ENCODE measurements around the gene RUNX3. TPM values are rescaled to one million over a fixed set of nuclear protein-coding genes. Genes with fewer than 3 reads are reported as not detected.

The RUNX3 gene
- total RNA-seq, 1 experiment from 2014 or later, result 8.6 TPM

- no peak for DNase-seq (ENCODE audit: low spot score)
- no peak overlapping the region for H3K27ac ChIP-seq (ENCODE audit: low read depth, low read length, poor library complexity, severe bottlenecking)
- POLR2A ChIA-PET (ENCODE audit: low non-redundant PET), result no interaction called here
- H3K36me3 ChIP-seq (ENCODE audit: insufficient read depth, low read length, poor library complexity, severe bottlenecking), result no peaks in the 10 kb centered on the region
- intact Hi-C loops (cut with micrococcal nuclease; ENCODE audit: unreplicated experiment), result no loop called here
- H3K4me1 ChIP-seq (ENCODE audit: insufficient read depth, low read length, poor library complexity, severe bottlenecking), result no peaks in the 10 kb centered on the region
- H3K27me3 ChIP-seq (replicated peaks; ENCODE audit: insufficient read depth, low read depth, low read length, poor library complexity), result no peaks in the 10 kb centered on the region
- CTCF ChIA-PET, result no interaction called here
- no peaks in the 10 kb centered on the region for H3K9me3 ChIP-seq (ENCODE audit: low read depth, low read length, poor library complexity, severe bottlenecking)
- TF ChIP-seq, protein P1, sequence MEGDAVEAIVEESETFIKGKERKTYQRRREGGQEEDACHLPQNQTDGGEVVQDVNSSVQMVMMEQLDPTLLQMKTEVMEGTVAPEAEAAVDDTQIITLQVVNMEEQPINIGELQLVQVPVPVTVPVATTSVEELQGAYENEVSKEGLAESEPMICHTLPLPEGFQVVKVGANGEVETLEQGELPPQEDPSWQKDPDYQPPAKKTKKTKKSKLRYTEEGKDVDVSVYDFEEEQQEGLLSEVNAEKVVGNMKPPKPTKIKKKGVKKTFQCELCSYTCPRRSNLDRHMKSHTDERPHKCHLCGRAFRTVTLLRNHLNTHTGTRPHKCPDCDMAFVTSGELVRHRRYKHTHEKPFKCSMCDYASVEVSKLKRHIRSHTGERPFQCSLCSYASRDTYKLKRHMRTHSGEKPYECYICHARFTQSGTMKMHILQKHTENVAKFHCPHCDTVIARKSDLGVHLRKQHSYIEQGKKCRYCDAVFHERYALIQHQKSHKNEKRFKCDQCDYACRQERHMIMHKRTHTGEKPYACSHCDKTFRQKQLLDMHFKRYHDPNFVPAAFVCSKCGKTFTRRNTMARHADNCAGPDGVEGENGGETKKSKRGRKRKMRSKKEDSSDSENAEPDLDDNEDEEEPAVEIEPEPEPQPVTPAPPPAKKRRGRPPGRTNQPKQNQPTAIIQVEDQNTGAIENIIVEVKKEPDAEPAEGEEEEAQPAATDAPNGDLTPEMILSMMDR (conservative IDR thresholded peaks at IDR 0.05; ENCODE audit: low read depth, low read length), result no peak
- no peak for TF ChIP-seq EZH2 (IDR thresholded peaks at IDR 0.05; ENCODE audit: borderline replicate concordance, low read depth, low read length, poor library complexity, severe bottlenecking)
- BruUV-seq (replicated peaks), result no TSS peak
- no peak overlapping the region for H3K4me3 ChIP-seq (ENCODE audit: low read depth, low read length, poor library complexity, severe bottlenecking)
Measured at GRCh38 chr1:24870551-24871195, 59.4 kb downstream of the RUNX3 start.

- H3K4me1 ChIP-seq (ENCODE audit: insufficient read depth, low read length, poor library complexity, severe bottlenecking), result no peaks in the 10 kb centered on the region
Measured at GRCh38 chr1:24868016-24868875, 61.8 kb downstream of the RUNX3 start.

DNA sequence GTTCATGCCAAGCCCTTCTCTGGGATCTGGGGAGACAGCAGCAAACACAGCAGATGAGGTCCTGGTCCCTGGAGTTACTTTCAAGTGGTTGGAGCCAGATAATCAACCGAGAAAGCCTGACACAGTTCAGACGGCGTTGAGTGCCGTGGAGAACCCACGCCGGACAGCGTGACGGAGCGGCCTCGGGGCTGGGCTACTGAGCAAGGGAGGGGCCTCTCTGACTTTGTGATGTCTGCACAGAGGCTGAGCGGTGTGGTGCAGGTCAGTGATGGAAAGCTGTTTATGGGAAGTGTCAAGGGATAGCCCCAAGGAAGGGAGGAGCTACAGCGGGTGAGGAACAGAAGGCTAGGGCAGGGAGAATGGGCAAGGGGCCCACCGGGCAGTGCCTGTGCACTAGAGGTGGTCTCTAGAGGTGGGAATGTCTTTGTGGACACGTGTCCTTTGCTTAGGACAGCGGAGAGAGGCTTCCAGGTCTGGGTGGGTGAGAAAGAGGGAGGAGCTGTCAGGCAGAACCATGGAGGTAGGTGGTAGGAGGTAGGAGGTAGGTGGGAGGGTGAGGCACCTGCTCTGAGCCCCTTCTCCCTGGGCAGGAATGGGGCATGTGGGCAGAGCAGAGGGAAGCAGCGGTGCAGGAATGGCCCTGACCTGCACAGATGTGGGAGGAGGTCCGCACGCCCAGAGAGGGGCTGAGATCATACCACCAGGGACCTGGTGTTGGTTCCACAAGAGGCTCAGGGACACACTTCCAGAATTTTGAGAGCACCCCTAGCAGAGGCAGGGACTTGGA lies 62.8 kb downstream of the RUNX3 start:
- Histone ChIP-seq H3K27me3 (replicated peaks; ENCODE audit: insufficient read depth, low read depth, low read length, poor library complexity) (no peaks in the 10 kb centered on the region), H3K4me1 (ENCODE audit: insufficient read depth, low read length, poor library complexity, severe bottlenecking) (no peaks in the 10 kb centered on the region), H3K27ac (ENCODE audit: low read depth, low read length, poor library complexity, severe bottlenecking) (no peak overlapping the region), H3K4me3 (ENCODE audit: low read depth, low read length, poor library complexity, severe bottlenecking) (no peak overlapping the region), H3K36me3 (ENCODE audit: insufficient read depth, low read length, poor library complexity, severe bottlenecking) (no peaks in the 10 kb centered on the region), H3K9me3 (ENCODE audit: low read depth, low read length, poor library complexity, severe bottlenecking) (no peaks in the 10 kb centered on the region)
- POLR2A ChIA-PET (ENCODE audit: low non-redundant PET), result interaction anchor here (0.6 kb wide), 1 partner anchor 184 kb away, joined by 4 read pairs; no protein-coding TSS in a partner anchor
- DNase-seq (ENCODE audit: low spot score), result no peak
- no TSS peak for BruUV-seq (replicated peaks)
- intact Hi-C loops (cut with micrococcal nuclease; ENCODE audit: unreplicated experiment), result no loop called here
- CTCF ChIA-PET, result no interaction called here
- TF ChIP-seq, protein P1 (conservative IDR thresholded peaks at IDR 0.05; ENCODE audit: low read depth, low read length), result no peak
- TF ChIP-seq EZH2 (IDR thresholded peaks at IDR 0.05; ENCODE audit: borderline replicate concordance, low read depth, low read length, poor library complexity, severe bottlenecking), result no peak

More at GRCh38 chr1:24868016-24868875, 61.8 kb downstream of the RUNX3 start:
- H3K27me3 ChIP-seq (replicated peaks; ENCODE audit: insufficient read depth, low read depth, low read length, poor library complexity), result no peaks in the 10 kb centered on the region
- CTCF ChIA-PET, result no interaction called here
- no peak overlapping the region for H3K4me3 ChIP-seq (ENCODE audit: low read depth, low read length, poor library complexity, severe bottlenecking)
- H3K9me3 ChIP-seq (ENCODE audit: low read depth, low read length, poor library complexity, severe bottlenecking), result no peaks in the 10 kb centered on the region
- no TSS peak for BruUV-seq (replicated peaks)
- H3K36me3 ChIP-seq (ENCODE audit: insufficient read depth, low read length, poor library complexity, severe bottlenecking), result no peaks in the 10 kb centered on the region
- POLR2A ChIA-PET (ENCODE audit: low non-redundant PET), result no interaction called here
- DNase-seq (ENCODE audit: low spot score), result no peak
- TF ChIP-seq, protein P1 (conservative IDR thresholded peaks at IDR 0.05; ENCODE audit: low read depth, low read length), result no peak
- TF ChIP-seq EZH2 (IDR thresholded peaks at IDR 0.05; ENCODE audit: borderline replicate concordance, low read depth, low read length, poor library complexity, severe bottlenecking), result no peak
- intact Hi-C loops (cut with micrococcal nuclease; ENCODE audit: unreplicated experiment), result no loop called here
- no peak overlapping the region for H3K27ac ChIP-seq (ENCODE audit: low read depth, low read length, poor library complexity, severe bottlenecking)
